IMR-90 (cell line): ENCODE results near the gene IER5L. TPM values are rescaled to one million over a fixed set of nuclear protein-coding genes. Genes with fewer than 3 reads are reported as not detected.

ENCODE experiments used
- POLR2A ChIP-seq: IDR thresholded peaks from 2 replicates; pipeline ENCODE4 v1.6.1; 2012; ENCODE audit warnings: mild to moderate bottlenecking, low read depth, low read length
- RAD21 ChIP-seq: IDR thresholded peaks from 2 replicates; pipeline ENCODE4 v1.6.1; 2012; ENCODE audit warnings: low read length, improper control_type of control experiment
- RCOR1 ChIP-seq: IDR thresholded peaks from 2 replicates; pipeline ENCODE4 v1.6.1; 2012; ENCODE audit warnings: mild to moderate bottlenecking, low read length, improper control_type of control experiment; ENCODE audit not compliant: insufficient replicate concordance
- polyA plus RNA-seq, 3 experiments: library from polyadenylated mRNA; depleted of rRNA; stranded (reverse); fragments of >200 nt; gene quantifications; 2 replicates each; pipeline ENCODE4 v1.2.3, GENCODE V29; 2012; ENCODE audit warnings: low replicate concordance in 1 of 3
- total RNA-seq: library from RNA; depleted of rRNA; stranded (reverse); fragments of >200 nt; gene quantifications from 2 replicates; pipeline ENCODE4 v1.2.3, GENCODE V29; 2012

IER5L gene
- total and polyA plus RNA-seq, 2 of the 4 experiments (the other 2 are of a cell fraction) = 12.5 to 13.4 TPM

DNA sequence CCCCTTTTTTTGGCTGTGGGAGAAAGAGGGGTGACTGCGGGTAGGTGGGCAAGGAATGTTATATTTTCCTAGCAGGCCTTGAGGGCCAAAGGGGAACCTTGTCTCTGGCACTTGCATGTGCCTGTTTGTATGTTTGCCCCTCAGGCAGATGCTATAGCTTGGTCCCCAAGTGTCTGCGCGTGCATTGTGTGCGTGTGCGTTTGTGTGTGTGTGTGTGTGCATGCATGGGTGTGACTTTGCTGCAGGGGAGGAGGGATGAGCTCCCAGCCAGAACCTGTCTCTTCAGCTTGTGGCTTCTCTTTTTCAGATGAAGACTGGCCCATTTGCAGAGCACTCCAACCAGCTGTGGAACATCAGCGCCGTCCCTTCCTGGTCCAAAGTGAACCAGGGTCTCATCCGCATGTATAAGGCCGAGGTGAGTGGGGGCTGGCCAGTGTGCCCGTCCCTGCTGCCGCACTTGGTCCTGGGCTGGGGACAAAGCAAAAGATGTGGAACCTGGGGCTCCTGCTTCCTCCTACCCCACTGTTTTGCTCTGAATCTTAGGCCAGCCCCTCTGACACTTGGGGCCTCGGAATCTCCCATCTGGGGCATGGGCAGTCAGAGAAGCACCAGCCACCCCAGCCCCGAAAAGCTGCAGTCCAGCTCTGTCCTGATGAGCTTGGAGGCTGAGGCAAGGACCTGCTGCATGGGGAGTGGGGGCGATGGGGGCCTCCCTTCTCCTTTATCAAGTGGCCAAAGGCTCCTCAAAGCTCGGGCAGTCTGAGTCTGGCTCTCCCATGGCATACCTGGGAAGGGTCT is 35.7 kb downstream of the IER5L start (continued):
- TF ChIP-seq RCOR1 (no peak), POLR2A (no peak), RAD21 (no peak)
